Mucosa of stomach (tissue), 1 donor: ENCODE measurements around the gene NINL.

Source experiments
- H3K27me3 ChIP-seq: one replicate; pipeline ENCODE4 v1.7.0; 2013; ENCODE audit warnings: mild to moderate bottlenecking, low read length; ENCODE audit not compliant: control insufficient read depth, insufficient read depth
- H3K36me3 ChIP-seq: one replicate; pipeline ENCODE4 v1.7.0; 2013; ENCODE audit warnings: low read length; ENCODE audit not compliant: control insufficient read depth, insufficient read depth
- H3K4me1 ChIP-seq: one replicate; pipeline ENCODE4 v1.7.0; 2013; ENCODE audit warnings: mild to moderate bottlenecking, low read length; ENCODE audit not compliant: control insufficient read depth, insufficient read depth
- H3K4me3 ChIP-seq: one replicate; pipeline ENCODE4 v1.7.0; 2013; ENCODE audit warnings: low read length
- H3K9ac ChIP-seq: one replicate; pipeline ENCODE4 v1.7.0; 2013; ENCODE audit warnings: mild to moderate bottlenecking, low read length, moderate library complexity
- H3K9me3 ChIP-seq: one replicate; pipeline ENCODE4 v1.7.0; 2013; ENCODE audit warnings: mild to moderate bottlenecking, low read length, moderate library complexity; ENCODE audit not compliant: control insufficient read depth
- donor health status: Pancreatic carcinoma.

The NINL gene

GRCh38 chr20:25493137-25493536 lies 92.2 kb downstream of the NINL start:
- no peak overlapping the region for H3K9ac ChIP-seq
- no peak overlapping the region for H3K4me3 ChIP-seq
- H3K27me3 ChIP-seq: no peaks in the 10 kb centered on the region
- H3K36me3 ChIP-seq: no peaks in the 10 kb centered on the region
- H3K9me3 ChIP-seq: no peaks in the 10 kb centered on the region
- H3K4me1 ChIP-seq: no peaks in the 10 kb centered on the region

- no peak overlapping the region for H3K4me3 ChIP-seq
- no peaks in the 10 kb centered on the region for H3K36me3 ChIP-seq
- no peaks in the 10 kb centered on the region for H3K27me3 ChIP-seq
- H3K4me1 ChIP-seq: no peaks in the 10 kb centered on the region
- no peak overlapping the region for H3K9ac ChIP-seq
- H3K9me3 ChIP-seq: no peaks in the 10 kb centered on the region
Observed at GRCh38 chr20:25491446-25492038, 93.8 kb downstream of the NINL start.

GRCh38 chr20:25490656-25491445 lies 94.5 kb downstream of the NINL start:
- Histone ChIP-seq H3K36me3 (no peaks in the 10 kb centered on the region), H3K27me3 (no peaks in the 10 kb centered on the region), H3K9me3 (no peaks in the 10 kb centered on the region), H3K4me1 (no peaks in the 10 kb centered on the region), H3K9ac (no peak overlapping the region), H3K4me3 (no peak overlapping the region)

- Histone ChIP-seq H3K9ac (no peak overlapping the region), H3K4me3 (no peak overlapping the region), H3K36me3 (no peaks in the 10 kb centered on the region), H3K4me1 (no peaks in the 10 kb centered on the region), H3K27me3 (no peaks in the 10 kb centered on the region), H3K9me3 (no peaks in the 10 kb centered on the region)
Observed at GRCh38 chr20:25489221-25489871, 96.0 kb downstream of the NINL start.

GRCh38 chr20:25487975-25488374 lies 97.4 kb downstream of the NINL start:
- Histone ChIP-seq H3K4me1 (no peaks in the 10 kb centered on the region), H3K9ac (no peak overlapping the region), H3K4me3 (no peak overlapping the region), H3K27me3 (no peaks in the 10 kb centered on the region), H3K9me3 (no peaks in the 10 kb centered on the region), H3K36me3 (no peaks in the 10 kb centered on the region)

DNA sequence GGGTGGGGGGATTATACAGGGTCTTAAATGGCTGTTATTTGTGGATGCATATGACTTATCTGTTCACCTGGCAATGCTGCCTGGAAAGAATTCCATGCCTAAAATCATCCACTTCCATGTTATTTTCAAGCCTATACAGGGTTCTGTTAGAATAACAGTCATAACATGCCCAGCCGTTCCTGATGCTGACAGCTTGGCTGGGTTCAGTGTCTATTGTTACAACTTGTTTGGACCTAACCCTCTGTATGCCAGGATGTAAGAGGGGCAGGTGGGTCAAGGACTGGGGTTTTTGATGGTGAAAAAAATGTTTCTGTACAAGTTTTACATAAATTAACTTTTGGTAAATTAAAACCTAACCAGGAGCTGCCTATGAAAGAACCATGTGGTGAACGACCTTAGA lies 98.0 kb downstream of the NINL start:
- Histone ChIP-seq H3K36me3 (no peaks in the 10 kb centered on the region), H3K9me3 (no peaks in the 10 kb centered on the region), H3K4me1 (no peaks in the 10 kb centered on the region)

DNA sequence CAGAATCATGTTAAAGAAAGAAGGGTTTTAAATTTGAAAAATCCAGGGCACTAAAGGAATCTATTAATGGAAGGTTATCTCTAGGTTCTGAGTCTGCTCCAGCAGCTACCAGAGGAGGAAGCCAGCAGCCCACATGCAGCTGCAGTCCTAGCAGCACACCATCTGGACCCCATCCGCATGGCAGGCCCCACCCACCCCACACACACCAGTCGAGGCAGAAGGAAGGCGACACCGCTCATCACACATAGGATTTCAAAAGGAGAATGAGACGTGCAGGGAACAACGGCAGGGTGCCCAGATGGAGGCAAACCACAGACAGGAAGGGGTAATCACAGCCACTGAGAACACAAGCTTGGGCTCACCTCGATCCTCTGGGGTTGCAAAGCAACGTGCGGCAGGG lies 99.0 kb downstream of the NINL start:
- no peak overlapping the region for H3K9ac ChIP-seq
- H3K4me3 ChIP-seq: no peak overlapping the region
- H3K9me3 ChIP-seq: no peaks in the 10 kb centered on the region
- no peaks in the 10 kb centered on the region for H3K27me3 ChIP-seq
- no peaks in the 10 kb centered on the region for H3K4me1 ChIP-seq
- no peaks in the 10 kb centered on the region for H3K36me3 ChIP-seq

More for the DNA sequence above, 98.0 kb downstream of the NINL start:
- Histone ChIP-seq H3K27me3 (no peaks in the 10 kb centered on the region), H3K4me3 (no peak overlapping the region), H3K9ac (no peak overlapping the region)

GRCh38 chr20:25485872-25486271 lies 99.5 kb downstream of the NINL start:
- Histone ChIP-seq H3K36me3 (no peaks in the 10 kb centered on the region), H3K9ac (no peak overlapping the region), H3K27me3 (no peaks in the 10 kb centered on the region), H3K9me3 (no peaks in the 10 kb centered on the region), H3K4me3 (no peak overlapping the region), H3K4me1 (no peaks in the 10 kb centered on the region)

DNA sequence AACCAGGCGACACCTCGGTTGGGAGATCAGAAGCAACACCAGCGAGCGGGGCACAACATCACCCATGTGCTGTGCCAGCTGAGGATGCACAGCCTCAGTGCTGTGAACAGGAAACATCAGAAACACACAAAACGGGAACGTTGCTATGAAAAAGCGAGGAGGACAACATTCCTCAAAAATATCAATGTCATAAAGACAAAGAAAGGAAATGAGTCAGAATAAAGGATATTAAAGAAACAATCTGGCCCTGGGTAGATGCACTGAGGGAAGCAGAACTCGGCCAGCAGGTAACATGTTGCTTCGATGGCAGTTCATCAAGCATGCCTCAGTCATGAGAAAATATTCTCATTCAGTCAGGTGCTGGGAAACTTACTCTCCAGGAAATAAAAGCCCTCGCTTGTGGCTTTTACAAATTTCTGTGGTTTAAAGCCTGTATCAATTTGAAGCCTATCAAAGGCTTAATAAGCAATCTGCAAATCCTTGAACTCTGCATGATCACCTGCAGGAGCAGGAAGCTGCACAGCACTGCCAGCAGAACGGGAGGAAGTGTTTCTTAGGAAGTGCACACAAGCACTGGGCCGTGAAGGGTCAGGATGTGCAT lies 100.3 kb downstream of the NINL start:
- no peaks in the 10 kb centered on the region for H3K36me3 ChIP-seq
- H3K9ac ChIP-seq: no peak overlapping the region
- H3K4me1 ChIP-seq: no peaks in the 10 kb centered on the region
- no peak overlapping the region for H3K4me3 ChIP-seq
- no peaks in the 10 kb centered on the region for H3K9me3 ChIP-seq
- no peaks in the 10 kb centered on the region for H3K27me3 ChIP-seq

DNA sequence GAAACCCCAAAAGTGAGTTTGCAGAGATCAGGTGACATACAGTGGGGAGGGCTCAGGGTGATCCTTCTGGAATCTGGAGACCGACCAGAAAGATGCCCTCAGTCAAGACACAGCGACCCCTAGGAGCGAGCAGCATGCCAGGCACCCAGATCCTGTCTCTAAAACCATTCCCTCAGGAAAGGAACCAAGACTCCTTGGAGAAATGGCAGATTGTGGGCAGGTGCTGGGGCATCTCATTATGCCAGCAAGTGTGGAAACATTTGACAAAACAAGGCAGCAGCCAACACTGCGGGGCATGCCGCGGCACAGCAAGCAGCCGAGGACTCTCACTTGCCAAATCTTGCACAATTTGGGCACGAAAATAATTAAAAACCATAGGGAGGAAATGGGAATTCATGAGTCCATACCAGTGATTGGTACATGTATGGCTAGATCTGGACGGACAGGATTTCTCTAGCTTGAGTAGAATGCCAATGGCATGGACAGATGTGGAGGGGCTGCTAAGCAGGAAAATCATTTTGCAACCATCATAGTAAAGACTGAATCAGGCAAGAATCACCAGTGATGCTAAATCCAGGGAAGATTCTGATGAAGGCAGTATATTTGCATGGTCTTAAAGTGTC lies 101.0 kb downstream of the NINL start:
- Histone ChIP-seq H3K27me3 (no peaks in the 10 kb centered on the region), H3K36me3 (no peaks in the 10 kb centered on the region), H3K9ac (no peak overlapping the region), H3K4me3 (no peak overlapping the region), H3K9me3 (no peaks in the 10 kb centered on the region), H3K4me1 (no peaks in the 10 kb centered on the region)

DNA sequence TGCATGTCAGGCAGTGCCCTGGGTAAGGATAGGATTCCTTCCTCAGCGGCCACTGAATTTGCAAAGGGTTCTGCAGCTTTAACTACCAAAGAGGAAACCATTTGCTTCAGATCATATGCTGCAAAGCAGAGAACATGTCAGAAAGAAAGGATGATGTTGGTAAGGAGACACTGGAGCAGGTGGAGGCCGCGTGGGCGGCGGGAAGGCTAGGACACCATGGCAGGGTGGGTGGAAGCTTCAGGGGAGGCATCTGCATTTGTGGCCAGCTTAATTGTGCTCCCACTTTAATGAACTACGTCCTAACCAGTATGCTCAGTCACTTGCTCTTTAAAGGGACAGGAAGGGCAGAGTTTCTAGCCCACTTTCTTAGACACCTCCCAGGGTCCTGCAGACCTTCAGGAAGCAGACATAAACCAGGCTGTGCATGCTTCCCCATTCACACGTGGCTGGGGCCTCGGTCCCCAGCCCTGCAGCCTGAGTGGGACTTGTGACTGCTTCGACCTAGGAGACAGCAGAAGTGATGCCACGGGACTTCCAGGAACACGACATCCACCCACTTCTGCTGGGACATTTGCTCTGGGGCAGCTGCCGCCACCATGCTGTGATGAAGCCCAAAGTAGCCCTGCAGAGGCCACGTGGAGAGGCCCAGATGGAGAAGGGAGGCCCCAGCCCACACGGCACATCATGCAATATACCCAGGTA lies 101.7 kb downstream of the NINL start:
- Histone ChIP-seq H3K4me3 (no peak overlapping the region), H3K27me3 (no peaks in the 10 kb centered on the region), H3K9ac (no peak overlapping the region), H3K4me1 (no peaks in the 10 kb centered on the region), H3K9me3 (no peaks in the 10 kb centered on the region), H3K36me3 (no peaks in the 10 kb centered on the region)
